Measurements from ENCODE around the gene ALB. TPM values are rescaled to one million over a fixed set of nuclear protein-coding genes. Genes with fewer than 3 reads are reported as not detected.
A peak's percentile ranks its signal among the peaks of the same experiment; 100 is the strongest.

ALB gene
- total RNA-seq, 1 experiment from 2014 or later, result not detected

DNA sequence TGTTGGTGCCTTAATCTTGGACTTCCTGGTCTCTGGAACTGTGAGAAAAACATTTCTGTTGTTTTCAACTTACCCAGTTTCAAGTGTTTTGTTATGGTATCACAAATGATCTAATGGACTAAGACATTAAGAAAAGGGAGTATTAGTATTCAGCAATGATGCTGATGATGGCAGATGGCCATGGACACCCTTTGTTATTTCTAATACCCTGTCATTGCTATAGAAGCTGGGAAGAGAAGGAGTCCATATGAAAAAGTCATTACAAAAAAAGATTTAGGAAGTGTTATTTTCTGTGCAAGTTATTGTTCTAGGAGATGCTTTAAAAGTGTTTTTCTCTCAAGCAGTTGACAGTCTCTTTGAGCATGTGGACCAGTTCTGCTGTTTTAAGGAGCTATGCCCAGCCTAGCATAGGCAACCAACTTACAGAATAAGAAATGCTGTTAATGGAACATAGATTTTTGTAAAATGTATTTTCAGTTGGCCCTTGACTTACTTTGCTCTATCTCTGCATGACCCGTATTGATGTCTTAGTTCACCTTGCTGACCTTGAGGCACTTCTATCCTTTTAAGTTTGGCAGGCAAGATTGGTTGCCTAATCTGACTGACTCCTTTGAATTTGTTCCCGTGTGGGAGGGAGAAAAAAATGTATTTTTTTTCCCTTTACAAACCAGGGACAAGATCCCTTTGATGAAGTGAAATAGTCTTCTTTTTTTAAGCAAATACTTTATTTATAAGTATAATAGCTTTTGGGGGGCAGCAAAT is 25.9 kb downstream of the ALB start:
- DNase-seq (ENCODE audit: low read depth), result no peak

DNA sequence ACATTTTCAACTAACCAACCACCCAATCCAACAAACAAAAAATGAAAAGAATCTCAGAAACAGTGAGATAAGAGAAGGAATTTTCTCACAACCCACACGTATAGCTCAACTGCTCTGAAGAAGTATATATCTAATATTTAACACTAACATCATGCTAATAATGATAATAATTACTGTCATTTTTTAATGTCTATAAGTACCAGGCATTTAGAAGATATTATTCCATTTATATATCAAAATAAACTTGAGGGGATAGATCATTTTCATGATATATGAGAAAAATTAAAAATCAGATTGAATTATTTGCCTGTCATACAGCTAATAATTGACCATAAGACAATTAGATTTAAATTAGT is 27.7 kb downstream of the ALB start:
- no peak for DNase-seq (ENCODE audit: low read depth)

DNA sequence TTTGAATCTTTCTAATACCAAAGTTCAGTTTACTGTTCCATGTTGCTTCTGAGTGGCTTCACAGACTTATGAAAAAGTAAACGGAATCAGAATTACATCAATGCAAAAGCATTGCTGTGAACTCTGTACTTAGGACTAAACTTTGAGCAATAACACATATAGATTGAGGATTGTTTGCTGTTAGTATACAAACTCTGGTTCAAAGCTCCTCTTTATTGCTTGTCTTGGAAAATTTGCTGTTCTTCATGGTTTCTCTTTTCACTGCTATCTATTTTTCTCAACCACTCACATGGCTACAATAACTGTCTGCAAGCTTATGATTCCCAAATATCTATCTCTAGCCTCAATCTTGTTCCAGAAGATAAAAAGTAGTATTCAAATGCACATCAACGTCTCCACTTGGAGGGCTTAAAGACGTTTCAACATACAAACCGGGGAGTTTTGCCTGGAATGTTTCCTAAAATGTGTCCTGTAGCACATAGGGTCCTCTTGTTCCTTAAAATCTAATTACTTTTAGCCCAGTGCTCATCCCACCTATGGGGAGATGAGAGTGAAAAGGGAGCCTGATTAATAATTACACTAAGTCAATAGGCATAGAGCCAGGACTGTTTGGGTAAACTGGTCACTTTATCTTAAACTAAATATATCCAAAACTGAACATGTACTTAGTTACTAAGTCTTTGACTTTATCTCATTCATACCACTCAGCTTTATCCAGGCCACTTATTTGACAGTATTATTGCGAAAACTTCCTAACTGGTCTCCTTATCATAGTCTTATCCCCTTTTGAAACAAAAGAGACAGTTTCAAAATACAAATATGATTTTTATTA is 28.3 kb downstream of the ALB start:
- DNase-seq (ENCODE audit: low read depth), result no peak

DNA sequence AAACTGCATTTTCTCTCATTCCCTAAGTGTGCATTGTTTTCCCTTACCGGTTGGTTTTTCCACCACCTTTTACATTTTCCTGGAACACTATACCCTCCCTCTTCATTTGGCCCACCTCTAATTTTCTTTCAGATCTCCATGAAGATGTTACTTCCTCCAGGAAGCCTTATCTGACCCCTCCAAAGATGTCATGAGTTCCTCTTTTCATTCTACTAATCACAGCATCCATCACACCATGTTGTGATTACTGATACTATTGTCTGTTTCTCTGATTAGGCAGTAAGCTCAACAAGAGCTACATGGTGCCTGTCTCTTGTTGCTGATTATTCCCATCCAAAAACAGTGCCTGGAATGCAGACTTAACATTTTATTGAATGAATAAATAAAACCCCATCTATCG is 29.1 kb downstream of the ALB start:
- no peak for DNase-seq (ENCODE audit: low read depth)

DNA sequence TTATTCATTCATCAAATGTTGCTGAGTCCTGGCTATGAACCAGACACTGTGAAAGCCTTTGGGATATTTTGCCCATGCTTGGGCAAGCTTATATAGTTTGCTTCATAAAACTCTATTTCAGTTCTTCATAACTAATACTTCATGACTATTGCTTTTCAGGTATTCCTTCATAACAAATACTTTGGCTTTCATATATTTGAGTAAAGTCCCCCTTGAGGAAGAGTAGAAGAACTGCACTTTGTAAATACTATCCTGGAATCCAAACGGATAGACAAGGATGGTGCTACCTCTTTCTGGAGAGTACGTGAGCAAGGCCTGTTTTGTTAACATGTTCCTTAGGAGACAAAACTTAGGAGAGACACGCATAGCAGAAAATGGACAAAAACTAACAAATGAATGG is 30.2 kb downstream of the ALB start:
- no peak for DNase-seq (ENCODE audit: low read depth)

DNA sequence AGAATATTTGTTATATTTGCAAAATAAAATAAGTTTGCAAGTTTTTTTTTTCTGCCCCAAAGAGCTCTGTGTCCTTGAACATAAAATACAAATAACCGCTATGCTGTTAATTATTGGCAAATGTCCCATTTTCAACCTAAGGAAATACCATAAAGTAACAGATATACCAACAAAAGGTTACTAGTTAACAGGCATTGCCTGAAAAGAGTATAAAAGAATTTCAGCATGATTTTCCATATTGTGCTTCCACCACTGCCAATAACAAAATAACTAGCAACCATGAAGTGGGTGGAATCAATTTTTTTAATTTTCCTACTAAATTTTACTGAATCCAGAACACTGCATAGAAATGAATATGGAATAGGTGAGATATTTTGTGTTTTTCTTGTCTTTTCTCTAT is 31.9 kb downstream of the ALB start, which contains the start of gene AFP:
Gene AFP, plus strand, starts transcription at position 238 of the 400 bp plus-strand sequence. Its CDS starts 42 bp downstream, at position 280.
- no peak for DNase-seq (ENCODE audit: low read depth)

DNA sequence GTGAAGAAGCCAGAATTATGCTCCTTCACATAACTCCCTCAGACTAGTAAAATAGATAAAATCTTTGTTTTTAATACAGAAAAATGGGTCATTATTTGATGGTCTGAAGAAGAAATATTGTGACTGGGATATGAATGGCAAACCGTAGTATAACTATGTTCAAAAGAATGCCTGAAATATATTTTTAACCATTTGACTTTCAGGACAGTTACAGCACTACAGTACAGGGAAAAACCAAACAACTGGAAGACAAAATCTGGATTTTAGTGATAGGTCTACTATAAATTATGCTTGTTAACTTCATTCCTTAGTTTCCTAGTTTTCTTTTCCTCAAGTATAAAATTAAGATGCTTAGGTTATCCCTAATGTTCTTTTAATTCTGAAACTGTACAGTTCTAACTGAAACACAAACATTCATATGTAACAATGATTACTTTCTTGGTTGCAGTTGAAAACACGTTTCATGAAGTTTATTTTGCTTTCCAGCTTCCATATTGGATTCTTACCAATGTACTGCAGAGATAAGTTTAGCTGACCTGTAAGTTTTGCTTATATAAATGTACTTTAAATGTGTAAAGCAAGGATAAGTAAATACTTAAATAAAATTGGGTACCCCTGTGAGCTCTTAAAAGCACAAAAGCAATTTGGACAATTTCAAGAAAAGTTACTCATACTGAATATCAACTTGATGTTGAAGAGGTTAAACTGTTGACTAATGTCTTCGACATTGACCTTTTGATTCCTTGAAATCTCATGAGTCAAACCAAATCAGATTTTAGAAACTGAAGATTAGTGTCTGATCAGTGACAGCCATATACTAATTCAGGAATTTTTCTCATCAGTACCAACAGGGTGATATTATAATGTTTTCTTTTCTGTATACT is 32.8 kb downstream of the ALB start:
- DNase-seq (ENCODE audit: low read depth), result no peak

DNA sequence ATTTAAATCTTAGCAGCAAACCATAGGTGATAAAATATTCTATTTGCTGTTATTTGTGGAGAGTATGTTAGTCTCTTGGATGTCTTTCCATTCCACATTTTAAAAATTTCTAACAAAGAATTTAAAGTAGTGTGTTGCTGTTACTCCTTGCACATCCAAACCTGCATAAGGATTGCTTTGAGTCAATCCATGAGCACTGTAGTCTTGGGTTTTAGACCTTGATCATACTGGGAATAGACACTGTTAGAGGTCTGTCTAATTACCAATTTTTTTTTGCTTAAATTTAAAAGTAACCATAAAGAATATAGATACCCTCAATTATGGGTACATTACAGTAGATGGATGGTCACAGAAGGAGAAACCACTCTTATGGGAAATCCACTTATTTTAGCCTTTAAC is 33.5 kb downstream of the ALB start:
- no peak for DNase-seq (ENCODE audit: low read depth)

DNA sequence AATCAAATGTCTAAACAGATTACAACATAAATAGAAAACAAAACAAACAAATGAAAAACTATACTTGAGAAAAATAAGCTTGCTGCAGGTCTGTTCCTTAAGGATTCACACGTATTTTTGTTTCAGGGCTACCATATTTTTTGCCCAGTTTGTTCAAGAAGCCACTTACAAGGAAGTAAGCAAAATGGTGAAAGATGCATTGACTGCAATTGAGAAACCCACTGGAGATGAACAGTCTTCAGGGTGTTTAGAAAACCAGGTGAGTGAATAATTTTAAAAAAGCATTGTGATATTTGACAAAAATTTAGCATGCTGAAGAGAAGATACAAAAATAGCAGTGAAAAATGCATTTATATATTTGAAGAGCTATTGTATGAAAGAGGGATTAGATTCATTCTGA is 34.0 kb downstream of the ALB start:
- no peak for DNase-seq (ENCODE audit: low read depth)

DNA sequence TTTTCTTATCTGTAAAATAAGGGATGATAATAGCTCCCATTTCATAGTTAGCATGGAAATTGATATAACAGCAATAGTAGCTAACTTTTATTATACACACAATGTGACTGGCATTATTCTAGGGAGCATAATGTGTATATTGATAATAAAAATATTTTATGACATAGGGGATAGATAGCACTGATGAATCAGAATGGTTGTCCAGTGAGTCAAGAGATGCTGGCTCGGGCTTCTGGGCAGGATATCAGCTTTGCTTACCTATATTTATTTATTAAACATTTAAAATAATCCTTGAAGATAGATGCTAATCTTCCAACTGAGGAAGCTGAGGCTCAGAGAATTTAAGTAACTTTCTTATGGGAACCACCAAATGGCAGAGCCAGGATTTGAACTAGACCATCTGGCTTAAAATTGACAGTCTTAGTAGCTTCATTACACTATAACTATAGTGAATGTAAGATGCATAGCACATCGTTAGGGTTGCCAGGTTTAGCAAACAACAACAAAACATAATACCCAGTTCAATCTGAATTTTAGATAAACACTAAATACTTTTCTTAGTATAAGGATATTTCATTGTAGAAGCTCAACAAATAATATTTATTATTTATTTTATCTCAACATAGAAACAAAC is 34.6 kb downstream of the ALB start:
- no peak for DNase-seq (ENCODE audit: low read depth)

DNA sequence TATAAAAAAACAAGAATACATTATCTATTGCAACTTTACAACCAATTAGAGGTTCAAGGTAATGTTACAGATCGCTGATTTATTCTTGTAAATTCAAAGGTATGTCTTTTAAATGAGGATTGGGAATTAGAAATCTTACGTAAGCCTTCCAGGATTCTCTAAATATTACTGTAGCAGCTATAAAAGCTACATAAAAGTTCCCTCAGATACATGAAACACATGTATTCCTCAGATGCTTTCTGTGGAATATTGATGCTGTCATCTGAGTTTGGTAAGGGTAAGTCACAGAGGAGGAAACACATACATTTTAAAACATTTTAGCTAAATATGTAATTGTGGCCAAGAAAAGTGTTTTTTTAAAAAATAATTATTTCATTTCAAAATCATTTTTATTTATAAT is 35.4 kb downstream of the ALB start:
- DNase-seq (ENCODE audit: low read depth), result no peak

DNA sequence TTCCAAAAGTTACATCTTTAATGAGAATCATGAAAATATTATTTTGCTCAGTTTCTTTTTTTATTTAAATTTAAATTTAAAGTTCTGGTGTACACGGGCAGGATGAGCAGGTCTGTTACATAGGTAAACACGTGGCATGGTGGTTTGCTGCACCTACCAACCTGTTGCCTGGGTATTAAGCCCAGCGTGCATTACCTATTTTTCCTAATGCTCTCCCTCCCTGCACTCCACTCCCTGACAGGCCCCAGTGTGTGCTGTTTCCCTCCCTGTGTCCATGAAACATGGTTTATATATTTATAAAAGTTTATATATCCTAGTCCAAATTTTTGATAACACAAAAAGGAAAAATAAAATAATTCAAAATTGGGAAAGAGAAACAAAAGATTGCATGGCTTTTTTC is 35.9 kb downstream of the ALB start:
- DNase-seq (ENCODE audit: low read depth), result no peak

DNA sequence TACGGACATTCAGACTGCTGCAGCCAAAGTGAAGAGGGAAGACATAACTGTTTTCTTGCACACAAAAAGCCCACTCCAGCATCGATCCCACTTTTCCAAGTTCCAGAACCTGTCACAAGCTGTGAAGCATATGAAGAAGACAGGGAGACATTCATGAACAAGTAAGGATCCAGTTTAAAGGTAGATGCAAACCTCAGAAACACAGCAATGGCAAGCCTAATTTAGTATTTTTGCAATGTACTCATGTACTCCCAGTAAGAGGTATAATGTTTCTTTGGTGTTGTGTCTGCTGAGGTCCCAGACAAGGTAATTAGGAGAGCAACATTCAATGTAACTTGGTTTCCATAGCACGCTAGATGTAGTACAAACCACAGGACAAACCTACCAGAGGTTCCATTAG is 36.6 kb downstream of the ALB start:
- DNase-seq (ENCODE audit: low read depth), result no peak

DNA sequence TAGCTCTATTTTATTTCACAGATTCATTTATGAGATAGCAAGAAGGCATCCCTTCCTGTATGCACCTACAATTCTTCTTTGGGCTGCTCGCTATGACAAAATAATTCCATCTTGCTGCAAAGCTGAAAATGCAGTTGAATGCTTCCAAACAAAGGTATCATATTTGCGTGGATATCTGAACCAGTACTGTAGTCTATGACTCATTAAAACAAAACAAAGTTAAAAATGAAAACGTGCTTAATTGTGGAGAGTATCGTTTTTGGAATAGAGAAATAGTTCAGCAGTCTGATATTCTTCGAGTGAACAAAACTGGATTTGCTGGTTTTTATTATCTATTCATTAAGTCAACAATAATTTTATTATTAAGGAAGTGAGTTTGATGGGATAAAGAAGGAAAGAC is 38.2 kb downstream of the ALB start:
- DNase-seq (ENCODE audit: low read depth), result peak; percentile 19

DNA sequence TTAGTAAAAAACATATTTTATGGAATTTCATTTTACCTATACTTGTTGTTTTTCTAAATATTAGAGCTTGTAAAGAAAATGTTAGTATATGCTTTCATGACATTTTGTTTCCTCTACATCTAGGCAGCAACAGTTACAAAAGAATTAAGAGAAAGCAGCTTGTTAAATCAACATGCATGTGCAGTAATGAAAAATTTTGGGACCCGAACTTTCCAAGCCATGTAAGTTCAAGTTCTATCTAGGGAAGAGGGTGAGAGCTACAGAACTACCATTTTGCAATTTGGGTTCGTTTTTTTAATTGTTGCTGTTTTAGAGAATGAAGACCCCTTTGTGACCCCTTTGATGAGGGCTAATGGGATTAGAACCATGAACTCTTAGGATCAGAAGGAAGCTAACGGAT is 39.1 kb downstream of the ALB start:
- no peak for DNase-seq (ENCODE audit: low read depth)

DNA sequence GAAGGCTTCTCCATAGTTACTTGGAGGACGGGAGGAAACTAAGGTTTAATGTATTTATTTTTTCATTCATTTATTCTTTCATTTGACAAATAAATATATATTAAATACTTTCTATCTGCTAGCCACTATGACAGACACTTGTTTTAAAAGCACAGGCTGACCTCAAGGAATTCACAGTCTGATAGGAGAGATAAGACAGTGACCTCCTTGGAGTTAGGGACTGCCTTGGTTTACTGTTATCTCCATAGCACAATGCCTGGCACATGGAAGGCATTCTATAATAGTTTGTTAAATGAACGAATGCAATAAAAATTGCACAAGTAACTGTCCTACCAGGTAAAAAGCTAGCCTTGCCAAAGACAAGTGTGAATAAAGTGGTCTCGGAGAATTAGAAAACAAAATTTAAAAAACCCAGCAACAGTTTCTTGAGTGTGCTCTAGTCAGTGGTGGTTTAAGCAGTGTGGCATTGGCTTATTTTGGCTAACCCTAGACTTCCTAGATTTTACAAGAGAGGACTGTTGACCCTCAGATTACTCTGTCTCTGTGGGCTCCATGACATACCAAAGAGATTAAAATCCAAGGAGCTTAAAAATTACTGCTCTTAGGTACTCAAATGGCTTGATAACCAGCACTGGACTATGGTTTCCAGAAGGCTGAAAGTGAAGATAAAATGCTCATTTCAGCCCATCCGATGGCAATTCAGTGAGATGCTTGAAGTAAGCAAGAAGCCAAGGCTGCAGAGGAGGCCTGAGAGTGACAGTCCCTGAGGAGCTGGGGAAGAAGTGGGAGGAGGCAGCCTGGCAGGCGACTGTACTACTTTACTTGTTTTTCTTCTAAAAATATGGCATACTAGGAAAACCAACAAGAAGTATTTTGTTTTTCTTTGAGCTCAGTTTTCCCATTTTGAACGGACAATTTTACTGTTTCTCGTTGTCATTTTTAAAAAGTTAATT is 41.6 kb downstream of the ALB start:
- no peak for DNase-seq (ENCODE audit: low read depth)

DNA sequence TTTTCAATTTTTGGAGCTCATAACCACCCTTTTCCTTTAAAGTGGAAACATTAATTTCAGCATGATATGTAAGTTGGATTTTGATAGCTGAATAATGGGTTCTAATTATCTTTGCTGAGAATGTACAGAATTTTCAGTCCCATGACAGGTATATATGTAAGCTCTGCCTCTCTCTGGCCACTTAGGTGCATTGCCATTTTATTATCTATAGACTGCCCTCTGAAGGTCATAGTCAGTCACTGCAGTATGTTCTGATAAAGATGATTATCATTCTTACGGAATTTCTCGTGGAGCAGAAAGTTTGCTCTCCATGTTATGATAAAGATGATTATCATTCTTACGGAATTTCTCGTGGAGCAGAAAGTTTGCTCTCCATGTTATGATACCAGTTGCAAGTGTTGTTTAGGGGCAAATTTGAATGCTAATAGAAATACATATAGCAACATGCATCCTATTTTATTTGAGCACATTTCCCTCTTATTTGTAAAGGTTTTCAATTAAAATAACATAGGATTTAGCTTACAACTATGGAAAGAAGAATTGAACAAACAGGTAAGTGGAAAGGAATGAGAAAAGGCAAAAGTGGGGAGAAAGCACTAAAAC is 42.4 kb downstream of the ALB start:
- DNase-seq (ENCODE audit: low read depth), result peak; percentile 51

DNA sequence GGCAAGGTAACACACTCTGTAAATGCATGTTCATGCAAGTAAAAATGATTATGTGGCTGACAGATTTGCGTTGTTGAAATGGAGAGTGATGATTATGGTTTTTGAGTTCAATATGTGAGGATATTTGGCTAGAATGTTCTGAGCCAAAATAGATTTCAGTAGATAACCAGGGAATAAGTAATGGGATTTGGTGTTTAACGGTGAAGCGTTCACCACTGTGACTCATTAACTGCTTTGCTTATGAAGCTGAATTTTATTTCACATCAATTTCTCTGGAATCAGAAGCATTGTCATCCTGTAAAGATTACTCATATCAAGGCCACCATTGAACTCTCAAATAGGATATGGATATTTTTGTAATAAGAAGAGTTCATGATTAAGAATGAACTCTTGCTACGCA is 43.6 kb downstream of the ALB start:
- peak; percentile 46 for DNase-seq (ENCODE audit: low read depth)

DNA sequence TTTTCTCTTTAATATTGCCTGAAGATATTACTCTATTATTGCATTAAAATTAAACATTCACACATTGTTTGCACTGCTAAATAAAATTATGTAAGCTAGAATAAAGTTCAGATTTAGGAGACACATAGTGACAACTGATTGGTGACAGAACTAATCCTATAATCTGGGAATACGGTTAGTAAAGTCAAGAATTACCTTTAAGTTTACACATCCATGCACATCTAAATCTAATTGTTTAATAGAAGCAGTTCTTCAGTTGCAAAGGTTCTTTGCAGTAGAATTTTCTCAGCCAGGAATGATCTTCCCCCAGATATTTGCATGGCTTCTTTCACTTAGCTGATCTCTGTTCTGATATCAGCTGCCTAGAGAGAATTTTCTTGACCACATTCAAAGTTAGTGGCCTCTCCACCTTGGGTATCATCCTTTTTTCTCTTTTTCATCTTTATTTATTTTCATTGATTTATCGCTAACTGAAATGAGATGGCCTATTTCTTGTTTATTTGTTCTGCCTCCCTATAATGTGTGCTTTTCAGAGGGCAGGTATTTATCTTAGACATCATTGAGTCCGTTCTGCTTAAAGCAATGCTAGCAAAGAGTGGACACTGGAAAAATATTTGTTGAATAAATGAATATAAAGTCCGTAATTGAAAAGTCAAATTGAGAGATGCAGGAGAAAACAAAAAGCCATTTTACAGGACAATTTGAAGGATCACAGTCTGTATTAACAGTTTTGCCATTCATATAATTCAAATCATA is 44.5 kb downstream of the ALB start:
- DNase-seq (ENCODE audit: low read depth), result no peak
